K562 (cell line): Measurements from ENCODE around the gene CADPS2. TPM values are rescaled to one million over a fixed set of nuclear protein-coding genes. Genes with fewer than 3 reads are reported as not detected.

Experiments
- ATAC-seq: fragments of 200-7000 bp; cut with Tn5 transposase; 3 replicates; pipeline ENCODE4 v1.9.1; 2020; ENCODE audit warnings: moderate library complexity
- BruUV-seq: library from RNA; stranded (reverse); fragments of 400-500 nt; replicated peaks from 2 replicates; lab custom pipeline; 2021; lab: Mats Ljungman, UMichigan
- CTCF ChIA-PET: fragments of 300-600 bp; formaldehyde crosslinking; extraction: SDS; loops from one replicate; lab custom pipeline; 2021; ENCODE audit warnings: low intra/inter-chr PET ratio; lab: Yijun Ruan, JAX
- POLR2A ChIA-PET: fragments of 300-600, 350-650 bp; sonication (Branson Sonifier 250); formaldehyde crosslinking; extraction: SDS; loops from one replicate; lab custom pipeline; 2021; ENCODE audit warnings: antibody characterized with exemption, inconsistent platforms; lab: Yijun Ruan, JAX
- DNase-seq, 4 experiments: peaks; one replicate each; pipeline versions ENCODE4 v3.0.0 to v3.0.0-alpha.2; 2011 to 2018; ENCODE audit warnings: low spot score in 3 of 4, mixed read lengths in 3 of 4; ENCODE audit errors: extremely low read depth in 1 of 4
- FAIRE-seq: peaks from 2 replicates; lab custom pipeline; 2011; peaks lifted over from hg19 to GRCh38; lab: Jason Lieb, UNC
- H2AFZ ChIP-seq: 2 replicates; pipeline ENCODE4 v1.6.0; 2011; ENCODE audit warnings: low read depth, low read length, control low read depth, inconsistent platforms
- H3K27ac ChIP-seq: fragments of 200-600 bp; 3 replicates; pipeline ENCODE4 v1.8.0; 2011; ENCODE audit warnings: low read depth, mild to moderate bottlenecking, control low read depth, inconsistent platforms, low read length, moderate library complexity, mixed read lengths; ENCODE audit errors: extremely low read depth
- H3K27me3 ChIP-seq, 2 experiments: fragments of 300-600 bp in 1 of 2; 2 replicates in 1 of 2; 3 replicates in 1 of 2; pipeline versions ENCODE4 v1.6.0 to v1.8.0; 2011; ENCODE audit warnings: inconsistent platforms in 2 of 2, low read length in 2 of 2, mild to moderate bottlenecking in 1 of 2, mixed read lengths in 1 of 2, moderate library complexity in 1 of 2; ENCODE audit not compliant: control insufficient read depth in 2 of 2, insufficient read depth in 2 of 2
- H3K36me3 ChIP-seq: fragments of 300-600 bp; 3 replicates; pipeline ENCODE4 v1.8.0; 2011; ENCODE audit warnings: mild to moderate bottlenecking, low read length, inconsistent platforms; ENCODE audit not compliant: control insufficient read depth, insufficient read depth
- H3K4me1 ChIP-seq, 2 experiments: fragments of 200-600 bp in 1 of 2; replicated peaks in 1 of 2; 2 replicates in 1 of 2; 3 replicates in 1 of 2; pipeline versions ENCODE4 v1.5.1 to v1.8.0; 2011; ENCODE audit warnings: inconsistent platforms in 2 of 2, low read length in 2 of 2, mild to moderate bottlenecking in 1 of 2, mixed read lengths in 1 of 2, moderate library complexity in 1 of 2; ENCODE audit not compliant: control insufficient read depth in 2 of 2, insufficient read depth in 2 of 2
- H3K4me2 ChIP-seq: 2 replicates; pipeline ENCODE4 v1.6.1; 2011; ENCODE audit warnings: low read length, control low read depth, inconsistent platforms, mixed read lengths; ENCODE audit not compliant: insufficient read depth
- H3K4me3 ChIP-seq: fragments of 200-600 bp; sonication (generic), shearing (Covaris generic); 2 replicates; pipeline ENCODE4 v1.5.1; 2016; ENCODE audit warnings: control low read depth, inconsistent platforms
- H3K79me2 ChIP-seq: fragments of 200-600 bp; 3 replicates; pipeline ENCODE4 v1.8.0; 2011; ENCODE audit warnings: low read length, inconsistent platforms; ENCODE audit not compliant: control insufficient read depth, insufficient read depth
- H3K9ac ChIP-seq, 2 experiments: 2 replicates each; pipeline versions ENCODE4 v1.6.0 to v1.6.1; 2011; ENCODE audit warnings: low read depth in 2 of 2, low read length in 2 of 2, control low read depth in 1 of 2, inconsistent platforms in 1 of 2, mild to moderate bottlenecking in 1 of 2, mixed read lengths in 1 of 2; ENCODE audit not compliant: insufficient read depth in 1 of 2
- H3K9me1 ChIP-seq: one replicate; pipeline ENCODE4 v1.6.0; 2011; ENCODE audit warnings: inconsistent platforms, mild to moderate bottlenecking, low read length, moderate library complexity; ENCODE audit not compliant: control insufficient read depth, insufficient read depth
- H3K9me3 ChIP-seq: replicated peaks from 2 replicates; pipeline ENCODE4 v1.5.1; 2011; ENCODE audit warnings: low read depth, low read length, inconsistent platforms; ENCODE audit not compliant: control insufficient read depth, insufficient read depth
- H4K20me1 ChIP-seq: replicated peaks from 2 replicates; pipeline ENCODE4 v1.6.1; 2011; ENCODE audit warnings: low read length, inconsistent platforms, mixed read lengths; ENCODE audit not compliant: control insufficient read depth, insufficient read depth
- ATF7 ChIP-seq: fragments of 450-650 bp; IDR thresholded peaks from 2 replicates; pipeline ENCODE4 v1.7.1; 2014; ENCODE audit warnings: mild to moderate bottlenecking, moderate library complexity
- CHD1 ChIP-seq: fragments of 200-600 bp; sonication (generic); IDR thresholded peaks from one replicate; pipeline ENCODE4 v1.6.1; 2012; ENCODE audit warnings: mild to moderate bottlenecking, moderate library complexity, low read length, inconsistent platforms
- DMBX1 ChIP-seq: fragments of 250-450 bp; sonication (Bioruptor Pico); IDR thresholded peaks from 2 replicates; pipeline ENCODE4 v1.8.0; 2022; ENCODE audit warnings: inconsistent platforms, mild to moderate bottlenecking, moderate library complexity, borderline replicate concordance
- HOMEZ ChIP-seq: fragments of 250-450 bp; sonication (Bioruptor Pico); IDR thresholded peaks from 2 replicates; pipeline ENCODE4 v1.4.0; 2020; ENCODE audit warnings: mild to moderate bottlenecking, moderate library complexity
- ILF3 ChIP-seq: fragments of 450-650 bp; IDR thresholded peaks from 2 replicates; pipeline ENCODE4 v1.6.1; 2018; ENCODE audit warnings: antibody characterized with exemption, mild to moderate bottlenecking, moderate library complexity, borderline replicate concordance
- MIER1 ChIP-seq: fragments of 450-650 bp; IDR thresholded peaks from 2 replicates; pipeline ENCODE4 v1.6.1; 2016; ENCODE audit warnings: antibody characterized with exemption, mild to moderate bottlenecking, low read depth
- RUNX1 ChIP-seq: sonication (generic); IDR thresholded peaks from 2 replicates; pipeline ENCODE4 v1.6.1; 2016; ENCODE audit warnings: antibody characterized with exemption, low read depth
- SP2 ChIP-seq: IDR thresholded peaks from 2 replicates; pipeline ENCODE4 v1.6.1; 2011; ENCODE audit warnings: mild to moderate bottlenecking, low read depth, low read length, moderate library complexity; ENCODE audit not compliant: poor library complexity, severe bottlenecking; ENCODE audit errors: extremely low read depth
- ZNF639 ChIP-seq, 2 experiments: fragments of 200-800 bp in 1 of 2; sonication (Bioruptor generic) in 1 of 2; sonication (generic) in 1 of 2; formaldehyde crosslinking in 1 of 2; IDR thresholded peaks in 1 of 2; conservative IDR thresholded peaks in 1 of 2; 2 replicates each; pipeline versions ENCODE4 v1.5.0 to v1.6.1; 2016 to 2020; ENCODE audit warnings: missing compliant biosample characterization in 1 of 2, missing genetic modification characterization in 1 of 2, missing genetic modification reagents in 1 of 2
- WGBS: fragments of 100-300 bp; shearing (Covaris generic); methylation state at CpG from one replicate; pipeline ENCODE4 v1.1.6; 2016; ENCODE audit warnings: low coverage, mixed read lengths; ENCODE audit not compliant: insufficient coverage; ENCODE audit errors: missing lambda C conversion rate; 5-methylcytosine and 5-hydroxymethylcytosine counted together
- in situ Hi-C: fragments of 300-500 bp; cut with MboI; formaldehyde crosslinking; loops from 4 replicates; pipeline ENCODE4 v1.15.0; 2018; ENCODE audit warnings: inconsistent platforms, mixed read lengths
- intact Hi-C: fragments of 100-400 bp; cut with micrococcal nuclease; formaldehyde crosslinking; loops from 2 replicates; pipeline ENCODE4 v1.14.2; 2022
- polyA plus RNA-seq, 8 experiments: library from polyadenylated mRNA; depleted of rRNA in 4 of 8; stranded (reverse) in 5 of 8; unstranded in 3 of 8; fragments of >200 nt; fragmentation: Nextera tagmentation in 2 of 8; fragmentation: Illumina TruSeq in 1 of 8; extraction: Ambion mirVana in 2 of 8; extraction: Trizol in 1 of 8; gene quantifications; 2 replicates each; pipeline versions ENCODE4 v1.2.1 to v1.2.3, GENCODE V29; 2011 to 2014; ENCODE audit warnings: inconsistent platforms in 1 of 8, missing spikeins in 1 of 8
- total RNA-seq, 7 experiments: library from RNA; depleted of rRNA in 6 of 7; stranded (reverse); fragments of >200 nt in 6 of 7; fragmentation: Illumina TruSeq in 2 of 7; extraction: Trizol in 2 of 7; gene quantifications; 2 replicates each; pipeline versions ENCODE4 v1.2.1 to v1.2.3, GENCODE V29; 2011 to 2021; ENCODE audit warnings: low replicate concordance in 1 of 7

Gene CADPS2
- total and polyA plus RNA-seq, 9 of the 15 experiments (the other 6 are each of a cell fraction or from before 2014, with no cell fraction given), result 0.03 to 0.14 (median 0.04) TPM; not detected in 1

GRCh38 chr7:122653685-122654084, 232.6 kb downstream of the CADPS2 start:
- Histone ChIP-seq H3K27ac (no peak overlapping the region), H3K79me2 (no peaks in the 10 kb centered on the region), H3K4me3 (no peak overlapping the region), H3K9me3 (no peaks in the 10 kb centered on the region; the same call in 1 of the 2 replicates), H2AFZ (no peak overlapping the region), H3K4me1 (no peaks in the 10 kb centered on the region), H4K20me1 (no peaks in the 10 kb centered on the region), H3K36me3 (no peaks in the 10 kb centered on the region), H3K9ac (no peak overlapping the region), H3K9me1 (no peaks in the 10 kb centered on the region), H3K4me2 (no peak overlapping the region), H3K27me3 (no peaks in the 10 kb centered on the region)
- BruUV-seq, result no TSS peak
- WGBS, result 0% methylated on average over 5 of the region's 5 CpGs
- DNase-seq, result no peak
- no peak for TF ChIP-seq MIER1
- no peak for TF ChIP-seq ZNF639 (CRISPR knock-in tag; conservative IDR thresholded peaks at IDR 0.05 in 1 of 2, IDR thresholded peaks at IDR 0.05 in 1 of 2)
- ChIA-PET CTCF (no interaction called here), POLR2A (no interaction called here)
- FAIRE-seq, result no peak
- ATAC-seq, result no peak
- intact Hi-C loops (no loop called here), in situ Hi-C loops (no loop called here)

GRCh38 chr7:122652876-122653275, 233.4 kb downstream of the CADPS2 start:
- no TSS peak for BruUV-seq
- no peak overlapping the region for H2AFZ ChIP-seq
- H3K4me3 ChIP-seq, result no peak overlapping the region
- intact Hi-C loops, result no loop called here
- no peaks in the 10 kb centered on the region for H3K4me1 ChIP-seq
- 1% methylated on average over 4 of the region's 4 CpGs for WGBS
- H3K27me3 ChIP-seq, result no peaks in the 10 kb centered on the region
- H3K79me2 ChIP-seq, result no peaks in the 10 kb centered on the region
- DNase-seq (no peak), FAIRE-seq (no peak), ATAC-seq (no peak)
- POLR2A ChIA-PET, result no interaction called here
- H4K20me1 ChIP-seq, result no peaks in the 10 kb centered on the region
- H3K4me2 ChIP-seq, result no peak overlapping the region
- no peaks in the 10 kb centered on the region for H3K36me3 ChIP-seq
- H3K27ac ChIP-seq, result no peak overlapping the region
- in situ Hi-C loops, result no loop called here
- H3K9me3 ChIP-seq, result no peaks in the 10 kb centered on the region; the same call in 1 of the 2 replicates
- H3K9me1 ChIP-seq, result no peaks in the 10 kb centered on the region
- H3K9ac ChIP-seq, result no peak overlapping the region
- CTCF ChIA-PET, result no interaction called here
- no peak for TF ChIP-seq CHD1
- no peak for TF ChIP-seq SP2
- TF ChIP-seq HOMEZ (CRISPR knock-in tag), result no peak
- TF ChIP-seq ATF7, result no peak
- TF ChIP-seq RUNX1, result no peak
- no peak for TF ChIP-seq DMBX1 (CRISPR knock-in tag)
- TF ChIP-seq ILF3, result no peak
